Measurements from ENCODE around the gene KRTAP10-6. TPM values are rescaled to one million over a fixed set of nuclear protein-coding genes. Genes with fewer than 3 reads are reported as not detected.

Gene KRTAP10-6
- total and polyA plus RNA-seq, 10 donors: not detected

DNA sequence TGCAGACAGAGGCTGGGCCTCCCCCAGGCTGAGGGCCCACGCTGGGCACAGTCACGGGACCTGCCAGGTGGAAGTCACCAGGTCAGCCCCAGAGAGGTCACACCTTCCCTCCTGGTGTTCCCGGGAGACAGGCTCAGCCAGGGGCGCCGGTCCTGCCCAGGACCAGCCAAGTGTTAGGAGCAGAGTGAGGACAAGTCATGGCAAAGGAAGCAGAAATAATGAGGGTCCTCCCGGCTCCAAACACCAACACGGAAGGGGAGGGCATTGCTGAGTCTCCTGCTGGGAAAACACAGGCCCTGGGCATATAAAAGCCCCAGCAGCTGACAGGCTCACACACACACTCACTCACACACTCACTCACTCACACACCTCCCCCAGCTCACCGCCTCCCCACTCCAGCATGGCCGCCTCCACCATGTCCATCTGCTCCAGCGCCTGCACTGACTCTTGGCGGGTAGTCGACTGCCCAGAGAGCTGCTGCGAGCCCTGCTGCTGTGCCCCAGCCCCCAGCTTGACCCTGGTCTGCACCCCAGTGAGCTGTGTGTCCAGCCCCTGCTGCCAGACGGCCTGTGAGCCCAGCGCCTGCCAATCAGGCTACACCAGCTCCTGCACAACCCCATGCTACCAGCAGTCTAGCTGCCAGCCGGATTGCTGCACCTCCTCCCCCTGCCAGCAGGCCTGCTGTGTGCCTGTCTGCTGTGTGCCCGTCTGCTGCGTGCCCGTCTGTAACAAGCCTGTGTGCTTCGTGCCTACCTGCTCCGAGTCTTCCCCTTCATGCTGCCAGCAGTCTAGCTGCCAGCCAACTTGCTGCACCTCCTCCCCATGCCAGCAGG, 44.9 kb upstream of the KRTAP10-6 start, which contains the start of gene KRTAP10-10:
KRTAP10-10 (plus strand) TSS at position 339 of the 833 bp plus-strand sequence; CDS start at position 401, 62 bp downstream.
- H3K36me3 ChIP-seq: no peaks in the 10 kb centered on the region
- intact Hi-C loops (cut with DNase I; ENCODE audit: low total_unique reads): no loop called here
- 48 to 74% (median 67%) methylated on average over 12 to 21 of the region's 21 CpGs for WGBS, 5 donors
- H3K4me3 ChIP-seq: no peak within 1 kb of the TSS
- no peak for TF ChIP-seq POLR2AphosphoS5 (IDR thresholded peaks at IDR 0.05)
- TF ChIP-seq, protein P1, sequence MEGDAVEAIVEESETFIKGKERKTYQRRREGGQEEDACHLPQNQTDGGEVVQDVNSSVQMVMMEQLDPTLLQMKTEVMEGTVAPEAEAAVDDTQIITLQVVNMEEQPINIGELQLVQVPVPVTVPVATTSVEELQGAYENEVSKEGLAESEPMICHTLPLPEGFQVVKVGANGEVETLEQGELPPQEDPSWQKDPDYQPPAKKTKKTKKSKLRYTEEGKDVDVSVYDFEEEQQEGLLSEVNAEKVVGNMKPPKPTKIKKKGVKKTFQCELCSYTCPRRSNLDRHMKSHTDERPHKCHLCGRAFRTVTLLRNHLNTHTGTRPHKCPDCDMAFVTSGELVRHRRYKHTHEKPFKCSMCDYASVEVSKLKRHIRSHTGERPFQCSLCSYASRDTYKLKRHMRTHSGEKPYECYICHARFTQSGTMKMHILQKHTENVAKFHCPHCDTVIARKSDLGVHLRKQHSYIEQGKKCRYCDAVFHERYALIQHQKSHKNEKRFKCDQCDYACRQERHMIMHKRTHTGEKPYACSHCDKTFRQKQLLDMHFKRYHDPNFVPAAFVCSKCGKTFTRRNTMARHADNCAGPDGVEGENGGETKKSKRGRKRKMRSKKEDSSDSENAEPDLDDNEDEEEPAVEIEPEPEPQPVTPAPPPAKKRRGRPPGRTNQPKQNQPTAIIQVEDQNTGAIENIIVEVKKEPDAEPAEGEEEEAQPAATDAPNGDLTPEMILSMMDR (IDR thresholded peaks at IDR 0.05 in 8 of 11, conservative IDR thresholded peaks at IDR 0.05 in 3 of 11): no peak
- TF ChIP-seq POLR2A (IDR thresholded peaks at IDR 0.05): no peak
- H3K9me3 ChIP-seq: peaks cover 2 to 35% (median 22%) of the 10 kb centered on the region in 8 donors
- H3K4me1 ChIP-seq: no peaks in the 10 kb centered on the region
- no peak within 1 kb of the TSS for H3K27ac ChIP-seq
- DNase-seq: no peak
- H3K27me3 ChIP-seq (replicated peaks in 1 of 7): peaks cover 0 to 46% (median 4%) of the 10 kb centered on the region in 7 donors

DNA sequence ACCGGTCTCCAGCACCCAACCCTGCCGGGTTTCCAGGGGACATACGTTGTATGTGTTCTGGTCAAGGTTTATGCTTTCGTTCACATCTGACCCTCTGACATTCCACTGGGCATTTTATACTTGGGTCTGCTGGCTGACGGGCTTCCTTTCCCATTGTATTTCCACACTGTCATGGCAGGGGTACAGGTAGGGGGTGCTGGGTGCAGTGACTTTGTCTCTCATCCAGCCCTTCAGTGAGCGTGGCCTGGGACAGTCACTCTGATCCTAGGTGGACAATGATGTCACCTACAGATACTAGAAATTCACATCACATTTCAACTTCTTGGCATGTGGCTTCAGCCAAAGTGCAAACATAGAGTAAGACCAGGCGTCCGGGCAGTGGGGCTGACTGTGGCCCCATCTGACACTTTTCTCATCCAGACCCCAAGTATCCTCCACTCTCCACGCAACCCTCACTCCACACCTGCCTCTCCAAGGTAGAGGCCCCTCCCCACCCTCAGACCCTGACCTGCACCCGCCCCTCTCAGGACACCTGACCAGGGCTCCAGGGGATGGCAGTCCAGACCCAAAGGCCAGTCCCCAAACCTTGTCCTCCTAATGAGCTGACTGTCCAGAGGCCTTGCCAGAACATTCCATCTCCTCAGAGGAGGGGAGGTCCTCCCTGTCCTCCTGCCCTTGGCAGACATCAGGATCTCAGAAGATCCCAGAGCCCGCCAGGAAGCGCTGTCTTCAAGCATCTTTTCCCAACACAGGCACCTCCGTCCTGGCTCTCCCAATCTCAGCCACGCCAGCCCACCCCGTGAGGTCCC, 44.1 kb upstream of the KRTAP10-6 start:
- H3K4me1 ChIP-seq: no peaks in the 10 kb centered on the region
- DNase-seq: no peak
- TF ChIP-seq POLR2AphosphoS5 (IDR thresholded peaks at IDR 0.05) (no peak), POLR2A (IDR thresholded peaks at IDR 0.05) (no peak)
- TF ChIP-seq, protein P1 (IDR thresholded peaks at IDR 0.05 in 8 of 11, conservative IDR thresholded peaks at IDR 0.05 in 3 of 11): no peak
- no peak overlapping the region for H3K4me3 ChIP-seq
- peaks cover 6 to 38% (median 27%) of the 10 kb centered on the region in 8 donors for H3K9me3 ChIP-seq
- H3K27ac ChIP-seq: no peak overlapping the region
- 86 to 92% (median 87%) methylated on average over 15 of the region's 15 CpGs for WGBS, 5 donors
- H3K27me3 ChIP-seq (replicated peaks in 1 of 7): peaks cover 0 to 46% (median 4%) of the 10 kb centered on the region in 7 donors
- intact Hi-C loops (cut with DNase I; ENCODE audit: low total_unique reads): no loop called here
- H3K36me3 ChIP-seq: no peaks in the 10 kb centered on the region

DNA sequence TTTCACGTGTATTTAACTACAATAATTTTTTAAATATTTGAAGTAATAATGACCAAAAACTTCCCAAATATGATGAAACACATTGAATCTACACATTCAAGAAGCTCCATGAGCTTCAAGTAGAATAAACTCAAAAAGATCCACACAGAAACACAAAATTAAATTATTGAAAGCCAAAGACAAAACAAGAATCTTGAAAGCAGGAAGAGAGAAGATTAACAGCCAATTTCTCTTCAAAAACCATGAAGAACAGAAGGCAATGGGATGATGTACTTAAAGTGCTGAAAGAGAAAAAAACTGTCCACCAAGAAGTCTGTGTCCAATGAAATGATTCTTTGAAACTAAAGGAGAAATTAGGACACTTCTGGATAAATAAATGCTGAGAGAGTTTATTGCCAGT, 39.8 kb upstream of the KRTAP10-6 start:
- intact Hi-C loops (cut with DNase I; ENCODE audit: low total_unique reads): no loop called here

More for the DNA sequence above, 39.8 kb upstream of the KRTAP10-6 start:
- no peak for DNase-seq
- H3K4me1 ChIP-seq: peaks cover 0 to 4% (median 0%) of the 10 kb centered on the region in 6 donors
- no peaks in the 10 kb centered on the region for H3K36me3 ChIP-seq
- TF ChIP-seq POLR2A (IDR thresholded peaks at IDR 0.05) (no peak), POLR2AphosphoS5 (IDR thresholded peaks at IDR 0.05) (no peak)
- TF ChIP-seq, protein P1 (IDR thresholded peaks at IDR 0.05 in 8 of 11, conservative IDR thresholded peaks at IDR 0.05 in 3 of 11): no peak
- peaks cover 6 to 47% (median 34%) of the 10 kb centered on the region in 8 donors for H3K9me3 ChIP-seq
- H3K27me3 ChIP-seq (replicated peaks in 1 of 7): peaks cover 0 to 31% (median 0%) of the 10 kb centered on the region in 7 donors
- no peak overlapping the region for H3K27ac ChIP-seq
- no peak overlapping the region for H3K4me3 ChIP-seq
- 82 to 96% (median 90%) methylated on average over 1 of the region's 1 CpG for WGBS, 5 donors
